A549 (cell line): ENCODE measurements around the gene XPNPEP1.

ENCODE experiments used
- CEBPB ChIP-seq, 2 experiments: fragments of >200 bp in 1 of 2; sonication (Bioruptor Twin) in 1 of 2; formaldehyde crosslinking in 1 of 2; IDR thresholded peaks; 2 replicates each; pipeline ENCODE4 v1.6.1; 2012 to 2016
- CHD2 ChIP-seq: fragments of 150-350 bp; IDR thresholded peaks from 2 replicates; pipeline ENCODE4 v1.6.1; 2014; ENCODE audit warnings: low read length; ENCODE audit not compliant: partially characterized antibody
- E2F6 ChIP-seq: IDR thresholded peaks from 2 replicates; pipeline ENCODE4 v1.6.1; 2012; ENCODE audit warnings: low read depth, borderline replicate concordance
- JUNB ChIP-seq: fragments of >200 bp; sonication (Bioruptor Twin); formaldehyde crosslinking; IDR thresholded peaks from 2 replicates; pipeline ENCODE4 v1.6.1; 2016
- KDM5A ChIP-seq: fragments of 200-600 bp; sonication (generic); IDR thresholded peaks from 2 replicates; pipeline ENCODE4 v1.6.1; 2016; ENCODE audit warnings: antibody characterized with exemption, mild to moderate bottlenecking
- MAFK ChIP-seq: fragments of 450-650 bp; IDR thresholded peaks from 2 replicates; pipeline ENCODE4 v1.6.1; 2014; ENCODE audit not compliant: partially characterized antibody
- MAZ ChIP-seq: fragments of 150-350 bp; IDR thresholded peaks from 2 replicates; pipeline ENCODE4 v1.6.1; 2014; ENCODE audit warnings: antibody characterized with exemption, low read depth, low read length, borderline replicate concordance
- POLR2A ChIP-seq: IDR thresholded peaks from 2 replicates; pipeline ENCODE4 v1.6.1; 2012; ENCODE audit warnings: mild to moderate bottlenecking, low read length
- RAD21 ChIP-seq, 2 experiments: fragments of >200 bp in 1 of 2; sonication (Bioruptor Twin) in 1 of 2; formaldehyde crosslinking in 1 of 2; IDR thresholded peaks in 1 of 2; conservative IDR thresholded peaks in 1 of 2; 2 replicates in 1 of 2; 3 replicates in 1 of 2; pipeline ENCODE4 v1.6.1; 2012 to 2018; ENCODE audit warnings: inconsistent platforms in 1 of 2
- RCOR1 ChIP-seq: fragments of 150-350 bp; IDR thresholded peaks from 2 replicates; pipeline ENCODE4 v1.6.1; 2014; ENCODE audit warnings: antibody characterized with exemption, low read length, low read depth
- TF ChIP-seq, protein P1 (sequence below): IDR thresholded peaks from 2 replicates; pipeline ENCODE4 v1.6.1; 2012
- TF ChIP-seq, protein P2 (sequence below): fragments of >200 bp; sonication (Bioruptor Twin); formaldehyde crosslinking; IDR thresholded peaks from 3 replicates; pipeline ENCODE4 v1.5.1; 2016

GRCh38 chr10:109932968-109933367 is 9.7 kb upstream of the XPNPEP1 start:
- TF ChIP-seq RCOR1 (no peak), MAZ (no peak), RAD21 (conservative IDR thresholded peaks at IDR 0.05 in 1 of 2, IDR thresholded peaks at IDR 0.05 in 1 of 2) (no peak), POLR2A (no peak), CEBPB (IDR thresholded peaks at IDR 0.05) (no peak), KDM5A (no peak), JUNB (no peak), MAFK (no peak), E2F6 (no peak), CHD2 (no peak)
- TF ChIP-seq, protein P1, sequence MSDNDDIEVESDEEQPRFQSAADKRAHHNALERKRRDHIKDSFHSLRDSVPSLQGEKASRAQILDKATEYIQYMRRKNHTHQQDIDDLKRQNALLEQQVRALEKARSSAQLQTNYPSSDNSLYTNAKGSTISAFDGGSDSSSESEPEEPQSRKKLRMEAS, result no peak
- TF ChIP-seq, protein P2, sequence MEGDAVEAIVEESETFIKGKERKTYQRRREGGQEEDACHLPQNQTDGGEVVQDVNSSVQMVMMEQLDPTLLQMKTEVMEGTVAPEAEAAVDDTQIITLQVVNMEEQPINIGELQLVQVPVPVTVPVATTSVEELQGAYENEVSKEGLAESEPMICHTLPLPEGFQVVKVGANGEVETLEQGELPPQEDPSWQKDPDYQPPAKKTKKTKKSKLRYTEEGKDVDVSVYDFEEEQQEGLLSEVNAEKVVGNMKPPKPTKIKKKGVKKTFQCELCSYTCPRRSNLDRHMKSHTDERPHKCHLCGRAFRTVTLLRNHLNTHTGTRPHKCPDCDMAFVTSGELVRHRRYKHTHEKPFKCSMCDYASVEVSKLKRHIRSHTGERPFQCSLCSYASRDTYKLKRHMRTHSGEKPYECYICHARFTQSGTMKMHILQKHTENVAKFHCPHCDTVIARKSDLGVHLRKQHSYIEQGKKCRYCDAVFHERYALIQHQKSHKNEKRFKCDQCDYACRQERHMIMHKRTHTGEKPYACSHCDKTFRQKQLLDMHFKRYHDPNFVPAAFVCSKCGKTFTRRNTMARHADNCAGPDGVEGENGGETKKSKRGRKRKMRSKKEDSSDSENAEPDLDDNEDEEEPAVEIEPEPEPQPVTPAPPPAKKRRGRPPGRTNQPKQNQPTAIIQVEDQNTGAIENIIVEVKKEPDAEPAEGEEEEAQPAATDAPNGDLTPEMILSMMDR, result no peak
